ENCODE data around the gene ECI1.

DNA sequence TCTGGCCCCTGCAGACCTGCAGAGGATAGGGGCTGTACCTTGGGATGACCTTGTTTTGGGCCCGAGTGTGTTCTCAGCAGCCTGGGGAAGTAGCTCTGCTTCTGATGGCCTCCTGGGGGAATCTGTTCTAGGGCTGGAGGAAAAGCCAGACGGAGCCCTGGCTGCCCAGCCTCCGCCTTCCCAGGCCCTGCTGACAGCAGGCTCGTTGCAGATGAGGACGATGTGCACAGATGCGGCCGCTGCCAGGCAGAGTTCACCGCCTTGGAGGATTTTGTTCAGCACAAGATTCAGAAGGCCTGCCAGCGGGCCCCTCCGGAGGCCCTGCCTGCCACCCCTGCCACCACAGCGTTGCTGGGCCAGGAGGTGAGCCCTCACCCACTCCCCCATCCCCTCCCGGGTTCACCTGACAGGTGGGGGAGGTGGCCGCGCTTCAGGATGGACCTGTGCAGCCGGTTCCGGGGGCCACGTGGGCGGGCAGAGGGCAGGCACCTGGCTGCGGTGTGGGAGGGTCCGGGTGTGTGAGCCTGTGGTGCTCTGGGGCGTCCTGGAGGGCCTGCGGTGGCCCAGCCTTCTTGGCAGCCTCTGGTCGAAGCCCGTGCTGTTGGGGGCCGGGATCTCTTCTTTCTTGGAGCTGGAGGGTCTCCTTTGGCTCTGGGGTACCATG, 23.1 kb downstream of the ECI1 start:
- TF ChIP-seq CHD2 (IDR thresholded peaks at IDR 0.05; ENCODE audit: low read depth, low read length) (no peak), SETDB1 (CRISPR knock-in tag; IDR thresholded peaks at IDR 0.05; ENCODE audit: borderline replicate concordance) (no peak), TCF7L2 (IDR thresholded peaks at IDR 0.05; ENCODE audit: low read depth, low read length) (no peak), KLF15 (CRISPR knock-in tag; IDR thresholded peaks at IDR 0.05; ENCODE audit: borderline replicate concordance) (no peak), FOSL1 (CRISPR knock-in tag; IDR thresholded peaks at IDR 0.05; ENCODE audit: borderline replicate concordance) (no peak), NFE2L2 (IDR thresholded peaks at IDR 0.05; ENCODE audit: low read length) (no peak), ZFP37 (CRISPR knock-in tag; IDR thresholded peaks at IDR 0.05; ENCODE audit: borderline replicate concordance) (no peak), PHF8 (CRISPR knock-in tag; IDR thresholded peaks at IDR 0.05) (no peak)
- TF ChIP-seq, protein P1, sequence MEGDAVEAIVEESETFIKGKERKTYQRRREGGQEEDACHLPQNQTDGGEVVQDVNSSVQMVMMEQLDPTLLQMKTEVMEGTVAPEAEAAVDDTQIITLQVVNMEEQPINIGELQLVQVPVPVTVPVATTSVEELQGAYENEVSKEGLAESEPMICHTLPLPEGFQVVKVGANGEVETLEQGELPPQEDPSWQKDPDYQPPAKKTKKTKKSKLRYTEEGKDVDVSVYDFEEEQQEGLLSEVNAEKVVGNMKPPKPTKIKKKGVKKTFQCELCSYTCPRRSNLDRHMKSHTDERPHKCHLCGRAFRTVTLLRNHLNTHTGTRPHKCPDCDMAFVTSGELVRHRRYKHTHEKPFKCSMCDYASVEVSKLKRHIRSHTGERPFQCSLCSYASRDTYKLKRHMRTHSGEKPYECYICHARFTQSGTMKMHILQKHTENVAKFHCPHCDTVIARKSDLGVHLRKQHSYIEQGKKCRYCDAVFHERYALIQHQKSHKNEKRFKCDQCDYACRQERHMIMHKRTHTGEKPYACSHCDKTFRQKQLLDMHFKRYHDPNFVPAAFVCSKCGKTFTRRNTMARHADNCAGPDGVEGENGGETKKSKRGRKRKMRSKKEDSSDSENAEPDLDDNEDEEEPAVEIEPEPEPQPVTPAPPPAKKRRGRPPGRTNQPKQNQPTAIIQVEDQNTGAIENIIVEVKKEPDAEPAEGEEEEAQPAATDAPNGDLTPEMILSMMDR (CRISPR knock-in tag; IDR thresholded peaks at IDR 0.05), result no peak
- TF ChIP-seq, protein P2, sequence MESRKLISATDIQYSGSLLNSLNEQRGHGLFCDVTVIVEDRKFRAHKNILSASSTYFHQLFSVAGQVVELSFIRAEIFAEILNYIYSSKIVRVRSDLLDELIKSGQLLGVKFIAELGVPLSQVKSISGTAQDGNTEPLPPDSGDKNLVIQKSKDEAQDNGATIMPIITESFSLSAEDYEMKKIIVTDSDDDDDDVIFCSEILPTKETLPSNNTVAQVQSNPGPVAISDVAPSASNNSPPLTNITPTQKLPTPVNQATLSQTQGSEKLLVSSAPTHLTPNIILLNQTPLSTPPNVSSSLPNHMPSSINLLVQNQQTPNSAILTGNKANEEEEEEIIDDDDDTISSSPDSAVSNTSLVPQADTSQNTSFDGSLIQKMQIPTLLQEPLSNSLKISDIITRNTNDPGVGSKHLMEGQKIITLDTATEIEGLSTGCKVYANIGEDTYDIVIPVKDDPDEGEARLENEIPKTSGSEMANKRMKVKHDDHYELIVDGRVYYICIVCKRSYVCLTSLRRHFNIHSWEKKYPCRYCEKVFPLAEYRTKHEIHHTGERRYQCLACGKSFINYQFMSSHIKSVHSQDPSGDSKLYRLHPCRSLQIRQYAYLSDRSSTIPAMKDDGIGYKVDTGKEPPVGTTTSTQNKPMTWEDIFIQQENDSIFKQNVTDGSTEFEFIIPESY (CRISPR knock-in tag; IDR thresholded peaks at IDR 0.05), result no peak
- TF ChIP-seq, protein P3, sequence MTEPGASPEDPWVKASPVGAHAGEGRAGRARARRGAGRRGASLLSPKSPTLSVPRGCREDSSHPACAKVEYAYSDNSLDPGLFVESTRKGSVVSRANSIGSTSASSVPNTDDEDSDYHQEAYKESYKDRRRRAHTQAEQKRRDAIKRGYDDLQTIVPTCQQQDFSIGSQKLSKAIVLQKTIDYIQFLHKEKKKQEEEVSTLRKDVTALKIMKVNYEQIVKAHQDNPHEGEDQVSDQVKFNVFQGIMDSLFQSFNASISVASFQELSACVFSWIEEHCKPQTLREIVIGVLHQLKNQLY (CRISPR knock-in tag; IDR thresholded peaks at IDR 0.05), result no peak
- TF ChIP-seq, protein P4, sequence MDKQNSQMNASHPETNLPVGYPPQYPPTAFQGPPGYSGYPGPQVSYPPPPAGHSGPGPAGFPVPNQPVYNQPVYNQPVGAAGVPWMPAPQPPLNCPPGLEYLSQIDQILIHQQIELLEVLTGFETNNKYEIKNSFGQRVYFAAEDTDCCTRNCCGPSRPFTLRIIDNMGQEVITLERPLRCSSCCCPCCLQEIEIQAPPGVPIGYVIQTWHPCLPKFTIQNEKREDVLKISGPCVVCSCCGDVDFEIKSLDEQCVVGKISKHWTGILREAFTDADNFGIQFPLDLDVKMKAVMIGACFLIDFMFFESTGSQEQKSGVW (CRISPR knock-in tag; IDR thresholded peaks at IDR 0.05; ENCODE audit: borderline replicate concordance), result no peak
- TF ChIP-seq, protein P5, sequence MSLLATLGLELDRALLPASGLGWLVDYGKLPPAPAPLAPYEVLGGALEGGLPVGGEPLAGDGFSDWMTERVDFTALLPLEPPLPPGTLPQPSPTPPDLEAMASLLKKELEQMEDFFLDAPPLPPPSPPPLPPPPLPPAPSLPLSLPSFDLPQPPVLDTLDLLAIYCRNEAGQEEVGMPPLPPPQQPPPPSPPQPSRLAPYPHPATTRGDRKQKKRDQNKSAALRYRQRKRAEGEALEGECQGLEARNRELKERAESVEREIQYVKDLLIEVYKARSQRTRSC (CRISPR knock-in tag; IDR thresholded peaks at IDR 0.05; ENCODE audit: low read depth), result no peak

Data from HepG2 (cell line).